ENCODE data around the gene KIF2C.

DNA sequence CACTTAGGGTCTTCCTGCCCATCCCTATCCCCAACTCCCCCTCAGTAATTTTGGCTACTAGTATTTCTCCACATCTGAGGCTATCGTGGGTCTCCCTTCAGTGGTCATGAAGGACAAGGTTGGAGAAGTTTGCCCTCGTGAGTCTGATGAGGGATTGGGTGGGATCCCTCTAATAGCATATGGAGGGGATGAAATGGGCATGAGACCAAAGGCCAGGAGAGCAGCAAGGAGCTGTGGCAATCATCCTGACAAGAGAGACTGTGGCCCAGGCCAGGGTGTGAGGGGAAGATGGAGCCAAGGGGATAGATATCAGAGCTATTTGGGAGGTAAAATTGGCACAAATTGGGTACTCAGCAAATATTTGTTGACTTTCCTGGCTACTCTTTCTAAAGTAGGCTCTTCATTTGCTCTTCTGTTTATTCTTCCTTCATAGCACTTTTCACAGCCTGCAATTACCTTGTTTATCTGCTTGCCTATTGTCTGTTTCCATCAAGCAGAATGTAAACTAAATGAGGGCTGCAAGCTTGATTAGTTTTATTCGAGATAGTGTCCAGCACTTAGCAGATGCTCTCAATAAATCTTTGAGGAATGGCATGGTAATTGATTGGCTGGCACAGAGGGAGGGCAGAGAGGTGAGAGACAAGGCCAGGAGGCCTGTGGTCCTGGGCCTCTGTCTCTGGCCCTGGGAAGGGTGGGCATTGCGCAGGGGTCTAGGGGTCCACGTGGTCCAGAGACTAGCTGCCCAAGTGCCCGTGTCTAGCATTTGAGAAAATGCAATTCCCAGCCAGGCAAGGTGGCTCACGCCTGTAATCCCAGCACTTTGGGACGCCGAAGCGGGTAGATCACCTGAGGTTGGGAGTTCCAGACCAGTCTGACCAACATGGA, 59.1 kb downstream of the KIF2C start:
- TF ChIP-seq, protein P1, sequence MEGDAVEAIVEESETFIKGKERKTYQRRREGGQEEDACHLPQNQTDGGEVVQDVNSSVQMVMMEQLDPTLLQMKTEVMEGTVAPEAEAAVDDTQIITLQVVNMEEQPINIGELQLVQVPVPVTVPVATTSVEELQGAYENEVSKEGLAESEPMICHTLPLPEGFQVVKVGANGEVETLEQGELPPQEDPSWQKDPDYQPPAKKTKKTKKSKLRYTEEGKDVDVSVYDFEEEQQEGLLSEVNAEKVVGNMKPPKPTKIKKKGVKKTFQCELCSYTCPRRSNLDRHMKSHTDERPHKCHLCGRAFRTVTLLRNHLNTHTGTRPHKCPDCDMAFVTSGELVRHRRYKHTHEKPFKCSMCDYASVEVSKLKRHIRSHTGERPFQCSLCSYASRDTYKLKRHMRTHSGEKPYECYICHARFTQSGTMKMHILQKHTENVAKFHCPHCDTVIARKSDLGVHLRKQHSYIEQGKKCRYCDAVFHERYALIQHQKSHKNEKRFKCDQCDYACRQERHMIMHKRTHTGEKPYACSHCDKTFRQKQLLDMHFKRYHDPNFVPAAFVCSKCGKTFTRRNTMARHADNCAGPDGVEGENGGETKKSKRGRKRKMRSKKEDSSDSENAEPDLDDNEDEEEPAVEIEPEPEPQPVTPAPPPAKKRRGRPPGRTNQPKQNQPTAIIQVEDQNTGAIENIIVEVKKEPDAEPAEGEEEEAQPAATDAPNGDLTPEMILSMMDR (conservative IDR thresholded peaks at IDR 0.05; ENCODE audit: low read length): no peak
- no peak for TF ChIP-seq EZH2phosphoT487 (IDR thresholded peaks at IDR 0.05; ENCODE audit: borderline replicate concordance, low read depth, low read length)

All from OCI-LY7 (cell line).